K562 (cell line): ENCODE results near the gene SH3BGRL3. TPM values are rescaled to one million over a fixed set of nuclear protein-coding genes. Genes with fewer than 3 reads are reported as not detected.

Source experiments
- ATAC-seq: fragments of 200-7000 bp; cut with Tn5 transposase; 3 replicates; pipeline ENCODE4 v1.9.1; 2020; ENCODE audit warnings: moderate library complexity
- BruUV-seq: library from RNA; stranded (reverse); fragments of 400-500 nt; replicated peaks from 2 replicates; lab custom pipeline; 2021; lab: Mats Ljungman, UMichigan
- CTCF ChIA-PET: fragments of 300-600 bp; formaldehyde crosslinking; extraction: SDS; loops from one replicate; lab custom pipeline; 2021; ENCODE audit warnings: low intra/inter-chr PET ratio; lab: Yijun Ruan, JAX
- POLR2A ChIA-PET: fragments of 300-600, 350-650 bp; sonication (Branson Sonifier 250); formaldehyde crosslinking; extraction: SDS; loops from one replicate; lab custom pipeline; 2021; ENCODE audit warnings: antibody characterized with exemption, inconsistent platforms; lab: Yijun Ruan, JAX
- DNase-seq, 4 experiments: peaks; one replicate each; pipeline versions ENCODE4 v3.0.0 to v3.0.0-alpha.2; 2011 to 2018; ENCODE audit warnings: low spot score in 3 of 4, mixed read lengths in 3 of 4; ENCODE audit errors: extremely low read depth in 1 of 4
- FAIRE-seq: peaks from 2 replicates; lab custom pipeline; 2011; peaks lifted over from hg19 to GRCh38; lab: Jason Lieb, UNC
- H2AFZ ChIP-seq: 2 replicates; pipeline ENCODE4 v1.6.0; 2011; ENCODE audit warnings: low read depth, low read length, control low read depth, inconsistent platforms
- H3K27ac ChIP-seq: fragments of 200-600 bp; 3 replicates; pipeline ENCODE4 v1.8.0; 2011; ENCODE audit warnings: low read depth, mild to moderate bottlenecking, control low read depth, inconsistent platforms, low read length, moderate library complexity, mixed read lengths; ENCODE audit errors: extremely low read depth
- H3K27me3 ChIP-seq, 2 experiments: fragments of 300-600 bp in 1 of 2; 2 replicates in 1 of 2; 3 replicates in 1 of 2; pipeline versions ENCODE4 v1.6.0 to v1.8.0; 2011; ENCODE audit warnings: inconsistent platforms in 2 of 2, low read length in 2 of 2, mild to moderate bottlenecking in 1 of 2, mixed read lengths in 1 of 2, moderate library complexity in 1 of 2; ENCODE audit not compliant: control insufficient read depth in 2 of 2, insufficient read depth in 2 of 2
- H3K36me3 ChIP-seq: fragments of 300-600 bp; 3 replicates; pipeline ENCODE4 v1.8.0; 2011; ENCODE audit warnings: mild to moderate bottlenecking, low read length, inconsistent platforms; ENCODE audit not compliant: control insufficient read depth, insufficient read depth
- H3K4me1 ChIP-seq, 2 experiments: fragments of 200-600 bp in 1 of 2; replicated peaks in 1 of 2; 2 replicates in 1 of 2; 3 replicates in 1 of 2; pipeline versions ENCODE4 v1.5.1 to v1.8.0; 2011; ENCODE audit warnings: inconsistent platforms in 2 of 2, low read length in 2 of 2, mild to moderate bottlenecking in 1 of 2, mixed read lengths in 1 of 2, moderate library complexity in 1 of 2; ENCODE audit not compliant: control insufficient read depth in 2 of 2, insufficient read depth in 2 of 2
- H3K4me2 ChIP-seq: 2 replicates; pipeline ENCODE4 v1.6.1; 2011; ENCODE audit warnings: low read length, control low read depth, inconsistent platforms, mixed read lengths; ENCODE audit not compliant: insufficient read depth
- H3K4me3 ChIP-seq: fragments of 200-600 bp; sonication (generic), shearing (Covaris generic); 2 replicates; pipeline ENCODE4 v1.5.1; 2016; ENCODE audit warnings: control low read depth, inconsistent platforms
- H3K79me2 ChIP-seq: fragments of 200-600 bp; 3 replicates; pipeline ENCODE4 v1.8.0; 2011; ENCODE audit warnings: low read length, inconsistent platforms; ENCODE audit not compliant: control insufficient read depth, insufficient read depth
- H3K9ac ChIP-seq, 2 experiments: 2 replicates each; pipeline versions ENCODE4 v1.6.0 to v1.6.1; 2011; ENCODE audit warnings: low read depth in 2 of 2, low read length in 2 of 2, control low read depth in 1 of 2, inconsistent platforms in 1 of 2, mild to moderate bottlenecking in 1 of 2, mixed read lengths in 1 of 2; ENCODE audit not compliant: insufficient read depth in 1 of 2
- H3K9me1 ChIP-seq: one replicate; pipeline ENCODE4 v1.6.0; 2011; ENCODE audit warnings: inconsistent platforms, mild to moderate bottlenecking, low read length, moderate library complexity; ENCODE audit not compliant: control insufficient read depth, insufficient read depth
- H3K9me3 ChIP-seq: replicated peaks from 2 replicates; pipeline ENCODE4 v1.5.1; 2011; ENCODE audit warnings: low read depth, low read length, inconsistent platforms; ENCODE audit not compliant: control insufficient read depth, insufficient read depth
- H4K20me1 ChIP-seq: replicated peaks from 2 replicates; pipeline ENCODE4 v1.6.1; 2011; ENCODE audit warnings: low read length, inconsistent platforms, mixed read lengths; ENCODE audit not compliant: control insufficient read depth, insufficient read depth
- BHLHE40 ChIP-seq: IDR thresholded peaks from 2 replicates; pipeline ENCODE4 v1.6.1; 2011; ENCODE audit warnings: low read length, improper control_type of control experiment
- CBX5 ChIP-seq: IDR thresholded peaks from 2 replicates; pipeline ENCODE4 v1.6.1; 2014; ENCODE audit warnings: low read depth, borderline replicate concordance
- ELF2 ChIP-seq: fragments of 250-450 bp; sonication (Bioruptor Pico); IDR thresholded peaks from 2 replicates; pipeline ENCODE4 v1.5.0; 2021; ENCODE audit warnings: mild to moderate bottlenecking
- HDAC2 ChIP-seq: fragments of 450-650 bp; IDR thresholded peaks from 2 replicates; pipeline ENCODE4 v1.6.1; 2016; ENCODE audit warnings: mild to moderate bottlenecking
- HMG20A ChIP-seq: fragments of 450-650 bp; formaldehyde crosslinking; conservative IDR thresholded peaks from 2 replicates; pipeline ENCODE4 v1.4.0; 2020; ENCODE audit warnings: mild to moderate bottlenecking, mixed read lengths
- NR2F6 ChIP-seq: fragments of 450-650 bp; formaldehyde crosslinking; IDR thresholded peaks from 2 replicates; pipeline ENCODE4 v1.4.0; 2020; ENCODE audit warnings: mild to moderate bottlenecking
- POLR2AphosphoS2 ChIP-seq: IDR thresholded peaks from 2 replicates; pipeline ENCODE4 v1.6.1; 2012; ENCODE audit warnings: low read length, improper control_type of control experiment
- RAD21 ChIP-seq, 2 experiments: fragments of 250-450 bp in 1 of 2; fragments of 450-650 bp in 1 of 2; sonication (Bioruptor Pico) in 1 of 2; formaldehyde crosslinking in 1 of 2; IDR thresholded peaks in 1 of 2; conservative IDR thresholded peaks in 1 of 2; 2 replicates each; pipeline versions ENCODE4 v1.4.0 to v1.8.0; 2020 to 2022; ENCODE audit warnings: mild to moderate bottlenecking in 2 of 2, moderate library complexity in 1 of 2
- RBM17 ChIP-seq: fragments of 200-400 bp; formaldehyde crosslinking; IDR thresholded peaks from 2 replicates; pipeline ENCODE4 v1.6.1; 2017; ENCODE audit warnings: low read depth, mild to moderate bottlenecking, low read length, borderline replicate concordance
- SIN3B ChIP-seq: fragments of 450-650 bp; IDR thresholded peaks from 2 replicates; pipeline ENCODE4 v1.6.1; 2017; ENCODE audit warnings: low read depth, mild to moderate bottlenecking, moderate library complexity
- TEAD1 ChIP-seq, 2 experiments: fragments of 450-650 bp in 1 of 2; sonication (generic) in 1 of 2; formaldehyde crosslinking; IDR thresholded peaks; 2 replicates each; pipeline versions ENCODE4 v1.4.0 to v1.8.0; 2020 to 2022; ENCODE audit warnings: mild to moderate bottlenecking in 2 of 2, missing genetic modification reagents in 1 of 2
- ZNF146 ChIP-seq: IDR thresholded peaks from one replicate; pipeline ENCODE4 v1.6.1; 2018; ENCODE audit warnings: missing compliant biosample characterization; ENCODE audit not compliant: unreplicated experiment
- ZNF224 ChIP-seq: sonication (generic); formaldehyde crosslinking; IDR thresholded peaks from 2 replicates; pipeline ENCODE4 v1.8.0; 2022; ENCODE audit warnings: mild to moderate bottlenecking, missing genetic modification reagents
- ZNF561 ChIP-seq: fragments of 450-650 bp; formaldehyde crosslinking; conservative IDR thresholded peaks from 2 replicates; pipeline ENCODE4 v1.4.0; 2020; ENCODE audit warnings: mild to moderate bottlenecking, moderate library complexity
- WGBS: fragments of 100-300 bp; shearing (Covaris generic); methylation state at CpG from one replicate; pipeline ENCODE4 v1.1.6; 2016; ENCODE audit warnings: low coverage, mixed read lengths; ENCODE audit not compliant: insufficient coverage; ENCODE audit errors: missing lambda C conversion rate; 5-methylcytosine and 5-hydroxymethylcytosine counted together
- in situ Hi-C: fragments of 300-500 bp; cut with MboI; formaldehyde crosslinking; loops from 4 replicates; pipeline ENCODE4 v1.15.0; 2018; ENCODE audit warnings: inconsistent platforms, mixed read lengths
- intact Hi-C: fragments of 100-400 bp; cut with micrococcal nuclease; formaldehyde crosslinking; loops from 2 replicates; pipeline ENCODE4 v1.14.2; 2022
- polyA plus RNA-seq, 8 experiments: library from polyadenylated mRNA; depleted of rRNA in 4 of 8; stranded (reverse) in 5 of 8; unstranded in 3 of 8; fragments of >200 nt; fragmentation: Nextera tagmentation in 2 of 8; fragmentation: Illumina TruSeq in 1 of 8; extraction: Ambion mirVana in 2 of 8; extraction: Trizol in 1 of 8; gene quantifications; 2 replicates each; pipeline versions ENCODE4 v1.2.1 to v1.2.3, GENCODE V29; 2011 to 2014; ENCODE audit warnings: inconsistent platforms in 1 of 8, missing spikeins in 1 of 8
- total RNA-seq, 7 experiments: library from RNA; depleted of rRNA in 6 of 7; stranded (reverse); fragments of >200 nt in 6 of 7; fragmentation: Illumina TruSeq in 2 of 7; extraction: Trizol in 2 of 7; gene quantifications; 2 replicates each; pipeline versions ENCODE4 v1.2.1 to v1.2.3, GENCODE V29; 2011 to 2021; ENCODE audit warnings: low replicate concordance in 1 of 7

The SH3BGRL3 gene
- total and polyA plus RNA-seq, 9 of the 15 experiments (the other 6 are each of a cell fraction or from before 2014, with no cell fraction given) = 30.3 to 140 (median 54.2) TPM

DNA sequence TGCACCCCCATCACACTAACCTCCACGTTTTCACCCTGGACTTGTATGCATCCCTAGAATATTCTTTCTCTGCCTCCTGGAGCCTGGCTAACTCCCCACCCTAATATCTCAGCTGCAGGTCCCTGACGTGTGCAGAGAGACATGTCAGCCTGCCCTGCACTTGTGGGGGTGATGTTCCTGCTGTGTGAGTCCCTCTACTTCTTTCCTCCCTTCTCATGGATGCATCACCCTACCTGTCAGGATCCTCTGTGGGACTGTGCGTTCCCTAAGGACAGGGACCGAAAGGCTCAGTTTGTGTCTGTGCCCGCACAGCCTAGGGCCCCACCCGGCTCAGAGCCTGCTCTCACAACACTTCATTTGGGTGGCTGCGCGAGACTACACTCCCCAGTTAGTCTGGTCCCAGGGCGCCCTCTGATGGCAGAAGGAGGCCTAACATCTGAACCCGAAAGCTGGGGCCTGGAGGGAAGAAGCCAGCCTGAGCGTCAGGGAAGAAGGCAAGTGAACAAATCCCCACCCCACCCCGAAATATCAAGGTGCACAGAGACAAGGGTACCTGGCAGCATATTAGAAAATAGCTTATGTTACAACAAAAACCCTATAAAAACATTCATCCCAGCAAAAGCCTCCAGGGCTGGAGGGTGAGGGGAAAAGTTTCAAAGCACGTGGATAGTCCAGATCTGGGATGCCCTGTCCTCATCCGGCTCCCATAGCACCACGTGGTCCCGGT lies 41.6 kb downstream of the SH3BGRL3 start:
- peak overlapping the region in 1 of 2 experiments; percentile 65; a peak in 2 of 4 replicates for H3K9ac ChIP-seq
- no peaks in the 10 kb centered on the region for H4K20me1 ChIP-seq
- H3K79me2 ChIP-seq = peaks cover 2% of the 10 kb centered on the region; the same call in 1 of the 3 replicates
- no peaks in the 10 kb centered on the region for H3K27me3 ChIP-seq
- peak; percentile 89 to 94 (median 90) for DNase-seq
- H3K27ac ChIP-seq = no peak overlapping the region
- H3K4me1 ChIP-seq = peaks cover 39 to 52% of the 10 kb centered on the region in 2 experiments
- CTCF ChIA-PET = interaction anchor here (0.5 to 4.4 kb wide), 8 partner anchors 35 to 233 kb away, joined by 3 to 31 read pairs (median 6); no protein-coding TSS in a partner anchor
- no peaks in the 10 kb centered on the region for H3K9me1 ChIP-seq
- H2AFZ ChIP-seq = peak overlapping the region; percentile 79
- FAIRE-seq = peak; percentile 93
- 0 out of 2 replicates have a peak overlapping the region, but pooled peaks have one; percentile 41 for H3K4me2 ChIP-seq
- no peaks in the 10 kb centered on the region for H3K9me3 ChIP-seq
- H3K4me3 ChIP-seq = no peak overlapping the region
- ATAC-seq = peak; percentile 87
- POLR2A ChIA-PET = interaction anchor here (0.5 to 2.8 kb wide), 16 partner anchors 10 to 294 kb away, joined by 3 to 19 read pairs (median 4); partner anchors contain the start of gene SH3BGRL3
- in situ Hi-C loops = loop anchor here (5.0 kb wide), 1 partner anchor 34 kb away; no protein-coding TSS in a partner anchor
- intact Hi-C loops = loop anchor here (1.0 to 5.0 kb wide), 6 partner anchors 36 to 209 kb away; partner anchors contain the start of genes CATSPER4 and PDIK1L
- BruUV-seq = no TSS peak
- 12% methylated on average over 16 of the region's 16 CpGs for WGBS
- H3K36me3 ChIP-seq = peaks cover 19% of the 10 kb centered on the region; the same call in 2 of the 3 replicates
- peak; percentile 99 for TF ChIP-seq RAD21 (CRISPR knock-in tag; conservative IDR thresholded peaks at IDR 0.05 in 1 of 2, IDR thresholded peaks at IDR 0.05 in 1 of 2)
- TF ChIP-seq ELF2 (CRISPR knock-in tag) = no peak
- no peak for TF ChIP-seq HDAC2
- no peak for TF ChIP-seq POLR2AphosphoS2
- TF ChIP-seq ZNF224 (CRISPR knock-in tag) = no peak
- no peak for TF ChIP-seq CBX5
- TF ChIP-seq NR2F6 = no peak
- TF ChIP-seq ZNF146 (CRISPR knock-in tag) = no peak
- no peak for TF ChIP-seq RBM17
- no peak for TF ChIP-seq SIN3B
- TF ChIP-seq TEAD1 (CRISPR knock-in tag; IDR thresholded peaks at IDR 0.05) = no peak
- peak; percentile 29; the same call in 1 of the 2 replicates for TF ChIP-seq BHLHE40
- TF ChIP-seq ZNF561 = no peak
- no peak for TF ChIP-seq HMG20A (CRISPR knock-in tag)
